GM12801 (cell line): ENCODE data around the gene LRCH1.

Experiments
- CTCF ChIP-seq: IDR thresholded peaks from one replicate; pipeline ENCODE4 v1.5.1; 2011; ENCODE audit warnings: control low read depth; ENCODE audit not compliant: insufficient read length; ENCODE audit errors: extremely low read depth

LRCH1 gene

DNA sequence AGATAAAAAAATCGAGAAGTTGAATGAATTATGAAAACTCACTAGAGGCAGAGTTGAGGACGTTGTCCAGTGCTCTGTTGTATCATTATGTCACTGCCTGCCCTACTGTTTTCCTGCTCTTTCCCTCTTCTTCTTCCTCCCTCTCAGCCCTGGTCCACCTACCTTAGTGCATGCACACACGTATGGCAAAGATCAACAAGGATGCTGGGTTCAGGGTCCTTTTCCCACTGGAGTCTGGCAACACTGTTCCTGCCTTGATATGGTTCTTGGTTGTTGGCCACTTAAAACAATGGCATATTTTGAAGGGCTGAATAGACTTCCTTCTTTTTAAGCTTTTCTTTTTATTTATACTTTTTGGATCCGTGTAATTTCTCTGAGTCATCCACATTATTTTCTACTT, 74.5 kb downstream of the LRCH1 start:
- TF ChIP-seq CTCF = no peak

GRCh38 chr13:46628622-46629365, 75.8 kb downstream of the LRCH1 start:
- no peak for TF ChIP-seq CTCF

DNA sequence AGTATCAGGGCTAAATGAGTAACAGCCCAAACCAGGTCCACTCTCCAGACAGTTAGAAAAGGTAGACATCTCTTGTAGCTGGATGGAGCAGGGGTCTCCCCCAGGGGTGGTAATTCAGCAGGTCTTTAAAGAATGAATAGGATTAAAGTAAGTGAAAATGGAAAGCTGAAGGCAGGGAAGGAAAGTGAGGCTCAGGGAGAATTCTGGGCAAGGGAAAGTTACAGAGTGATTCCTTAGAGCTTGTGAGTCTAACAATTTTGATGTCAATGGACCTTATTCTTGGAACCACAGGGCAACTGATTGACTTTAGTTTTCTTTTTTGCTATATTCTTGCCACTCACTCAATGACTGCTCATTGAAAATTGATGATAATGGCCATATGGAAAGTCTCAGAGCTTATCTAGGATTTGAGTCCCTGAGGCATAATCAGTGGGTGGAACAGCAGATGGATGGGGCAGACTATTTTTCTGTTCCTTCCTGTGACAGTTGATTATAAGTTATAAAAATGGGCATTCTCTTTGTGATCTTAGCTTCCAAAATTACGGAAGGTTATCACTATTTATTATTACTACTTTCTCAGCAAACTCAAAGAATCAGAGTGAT, 76.9 kb downstream of the LRCH1 start:
- TF ChIP-seq CTCF = no peak

DNA sequence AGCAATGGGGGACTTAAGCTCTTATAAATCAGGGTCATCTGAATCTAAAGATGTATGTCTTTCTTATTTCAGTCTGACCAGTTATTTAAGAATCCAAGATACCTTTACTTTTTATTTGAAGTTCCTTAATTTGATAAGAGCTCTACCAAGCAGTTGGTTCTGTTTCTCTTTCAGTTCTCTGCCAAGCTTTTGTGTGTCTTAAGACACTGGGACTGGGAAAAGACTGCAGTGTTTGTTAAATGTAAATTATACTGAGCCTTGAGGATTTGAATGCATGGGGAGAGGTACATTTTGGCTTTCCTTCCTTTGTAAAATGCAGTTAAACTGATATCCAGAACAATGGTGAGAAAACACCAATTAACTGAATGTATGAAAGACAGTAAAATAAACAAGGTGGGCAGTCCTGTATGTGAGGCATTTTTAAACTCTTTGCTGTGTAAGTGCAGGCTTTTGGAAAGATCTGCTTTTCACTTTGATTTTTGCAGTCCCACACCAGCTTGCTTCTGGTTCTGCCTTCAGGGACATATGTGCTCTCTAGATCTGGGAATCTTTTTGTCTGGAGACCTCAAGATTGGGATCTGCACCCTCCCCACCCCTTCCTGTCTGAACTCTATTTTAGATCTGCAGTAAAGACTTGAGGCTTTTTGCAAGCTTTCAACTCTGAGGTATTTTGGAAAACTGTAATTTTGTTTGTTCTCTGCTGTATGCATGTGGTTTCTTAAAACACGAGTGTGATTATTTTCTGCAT, 77.6 kb downstream of the LRCH1 start:
- no peak for TF ChIP-seq CTCF

GRCh38 chr13:46631179-46631542, 78.2 kb downstream of the LRCH1 start:
- no peak for TF ChIP-seq CTCF

DNA sequence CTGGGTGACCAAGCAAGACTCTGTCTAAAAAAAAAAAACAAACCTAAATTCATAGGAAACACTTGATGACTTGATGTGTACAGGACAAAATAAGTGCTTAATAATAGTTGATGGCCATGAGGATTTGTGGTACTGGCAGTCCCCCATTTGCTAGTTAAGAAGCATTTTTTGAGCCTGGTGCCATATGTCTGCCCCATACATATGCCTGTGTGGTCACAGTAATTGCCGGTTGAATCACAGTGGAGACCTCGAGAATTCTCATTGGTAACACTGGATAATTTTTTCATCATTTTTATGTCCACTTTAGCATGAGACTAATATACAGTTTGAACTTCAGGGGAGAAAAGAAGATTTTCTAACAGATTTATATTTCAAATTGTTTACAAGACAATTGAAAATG, 79.2 kb downstream of the LRCH1 start:
- TF ChIP-seq CTCF = no peak

DNA sequence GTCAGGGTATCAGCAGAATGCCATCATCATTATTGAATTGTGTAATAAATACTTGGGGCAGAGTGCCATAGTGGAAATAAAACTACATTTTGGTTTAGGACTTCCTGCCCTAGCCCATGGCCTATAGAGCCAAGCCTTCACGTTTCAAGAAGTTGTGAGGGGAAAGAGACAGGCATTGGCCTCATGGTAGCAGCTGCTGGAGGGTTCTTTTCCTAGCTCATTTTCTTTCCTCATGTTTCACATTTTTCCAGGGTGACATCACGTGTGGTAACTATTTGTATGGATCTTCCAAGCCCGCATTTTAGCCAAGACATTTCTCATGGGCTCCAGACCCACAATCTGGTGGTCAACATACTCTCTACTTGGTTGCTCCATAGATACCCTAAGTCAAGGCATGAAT, 80.4 kb downstream of the LRCH1 start:
- no peak for TF ChIP-seq CTCF
